Subcutaneous adipose tissue (tissue), 4 donors: ENCODE data around the gene FCAMR. TPM values are rescaled to one million over a fixed set of nuclear protein-coding genes. Genes with fewer than 3 reads are reported as not detected.

Experiments used
- CTCF ChIP-seq: fragments of 450-650 bp; IDR thresholded peaks from one replicate; pipeline ENCODE4 v1.5.1; 2016; ENCODE audit warnings: low read depth, mild to moderate bottlenecking, control low read depth, antibody characterized with exemption, moderate library complexity
- total RNA-seq, 4 donors: library from RNA; depleted of rRNA; stranded (reverse); fragments of >200 nt; gene quantifications; one replicate each; pipeline ENCODE4 v1.1.0, GENCODE V29; 2016

FCAMR gene
- not detected for total RNA-seq

- no peak for TF ChIP-seq CTCF
Observed at GRCh38 chr1:206970446-206970845, at the start of gene FCAMR. FCAMR (minus strand) TSS chr1:206970460; CDS start chr1:206970125, 335 bp downstream.

- no peak for TF ChIP-seq CTCF
Observed at GRCh38 chr1:207019661-207020060, 49.4 kb upstream of the FCAMR start.

GRCh38 chr1:207019161-207019560, 48.9 kb upstream of the FCAMR start:
- TF ChIP-seq CTCF: no peak

- TF ChIP-seq CTCF: no peak
Observed at GRCh38 chr1:207018707-207019106, 48.4 kb upstream of the FCAMR start.

GRCh38 chr1:207017615-207018559, 47.6 kb upstream of the FCAMR start:
- no peak for TF ChIP-seq CTCF

GRCh38 chr1:207015791-207016190, 45.5 kb upstream of the FCAMR start:
- no peak for TF ChIP-seq CTCF

- no peak for TF ChIP-seq CTCF
Observed at GRCh38 chr1:207014728-207015127, 44.5 kb upstream of the FCAMR start.
